SW480 (cell line): Measurements from ENCODE around the gene PPP1R2.
A peak's percentile ranks its signal among the peaks of the same experiment; 100 is the strongest.
"Not testable (repeated sequence)": the region's sequence is repeated elsewhere in the genome, so short reads cannot be mapped to it uniquely, and the experiment has no call there.

ENCODE experiments used
- DNase-seq: peaks from one replicate; pipeline ENCODE4 v3.0.0-alpha.2; 2016; ENCODE audit warnings: low spot score

Gene PPP1R2

DNA sequence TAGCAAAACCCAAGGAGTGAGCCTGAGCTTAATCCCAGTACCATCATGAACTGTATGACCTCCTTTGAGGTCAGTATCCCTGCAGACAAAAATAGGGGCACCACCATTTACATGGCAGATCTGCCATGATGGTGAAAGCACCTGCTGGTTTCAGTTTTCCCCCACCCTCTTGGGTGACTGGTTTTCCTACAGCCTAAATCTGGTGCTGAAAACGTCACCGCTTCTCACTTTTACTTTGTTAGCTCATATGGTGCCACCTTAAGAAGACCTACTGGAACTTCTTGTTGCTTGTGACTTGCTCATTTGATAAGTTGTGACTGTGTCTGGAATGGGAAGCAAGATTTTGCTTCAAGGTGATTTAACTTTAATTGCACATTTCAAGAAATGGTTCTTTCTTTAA is 5.1 kb downstream of the PPP1R2 start:
- DNase-seq, result no peak

GRCh38 chr3:195535293-195535692 is 7.8 kb downstream of the PPP1R2 start:
- DNase-seq, result no peak

DNA sequence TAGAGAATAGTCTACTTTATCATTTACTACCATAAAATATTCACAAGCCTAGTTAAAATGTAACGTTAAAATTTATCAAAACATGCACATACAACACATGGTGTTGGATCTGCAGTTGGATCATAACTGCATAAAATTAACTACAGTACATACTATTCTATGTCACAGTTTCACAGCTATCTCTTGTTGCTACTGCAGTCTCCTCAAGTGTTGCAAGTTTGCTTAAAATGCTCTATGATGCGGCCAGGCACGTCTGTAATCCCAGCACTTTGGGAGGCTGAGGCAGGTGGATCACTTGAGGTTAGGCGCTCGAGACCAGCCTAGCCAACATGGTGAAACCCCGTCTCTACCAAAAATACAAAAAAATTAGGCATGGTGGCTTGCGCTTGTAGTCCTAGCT is 10.3 kb downstream of the PPP1R2 start:
- no peak for DNase-seq

DNA sequence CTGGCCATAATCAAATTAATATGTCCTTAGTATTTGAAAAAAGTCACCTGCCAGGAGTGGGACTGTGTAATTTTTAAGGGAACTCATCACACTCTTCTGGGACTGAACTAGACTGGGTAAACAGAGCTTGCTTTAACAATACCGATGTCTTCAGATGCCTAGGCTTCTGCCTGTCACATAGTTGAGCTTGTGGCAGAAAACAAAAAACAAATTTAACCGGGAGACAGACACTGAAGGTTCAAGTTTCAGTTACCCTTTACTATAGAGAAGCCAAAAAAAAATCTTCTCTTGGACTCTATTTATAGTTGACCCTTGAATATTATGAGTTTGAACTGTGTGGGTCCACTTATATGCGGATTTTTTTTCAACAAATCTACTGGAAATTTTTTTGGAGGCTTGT is 10.8 kb downstream of the PPP1R2 start:
- DNase-seq, result no peak

- DNase-seq, result no peak
Observed at GRCh38 chr3:195531683-195532082, 11.4 kb downstream of the PPP1R2 start.

DNA sequence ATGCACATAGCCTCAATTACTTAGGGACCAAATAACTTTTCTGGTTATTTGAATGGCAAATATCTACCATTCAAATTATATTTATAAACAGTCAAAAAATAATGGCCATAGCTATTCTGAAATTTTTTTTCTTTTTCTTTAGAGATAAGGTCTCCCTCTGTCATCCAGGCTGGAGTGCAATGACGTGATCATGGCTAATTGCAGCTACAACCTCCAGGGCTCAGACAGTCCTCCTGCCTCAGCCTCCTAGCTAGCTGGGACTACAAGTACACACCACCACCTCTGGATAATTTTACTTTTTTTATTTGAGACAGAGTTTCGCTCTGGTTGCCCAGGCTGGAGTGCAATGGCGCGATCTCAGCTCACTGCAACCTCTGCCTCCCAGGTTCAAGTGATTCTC is 16.6 kb downstream of the PPP1R2 start:
- no peak for DNase-seq

DNA sequence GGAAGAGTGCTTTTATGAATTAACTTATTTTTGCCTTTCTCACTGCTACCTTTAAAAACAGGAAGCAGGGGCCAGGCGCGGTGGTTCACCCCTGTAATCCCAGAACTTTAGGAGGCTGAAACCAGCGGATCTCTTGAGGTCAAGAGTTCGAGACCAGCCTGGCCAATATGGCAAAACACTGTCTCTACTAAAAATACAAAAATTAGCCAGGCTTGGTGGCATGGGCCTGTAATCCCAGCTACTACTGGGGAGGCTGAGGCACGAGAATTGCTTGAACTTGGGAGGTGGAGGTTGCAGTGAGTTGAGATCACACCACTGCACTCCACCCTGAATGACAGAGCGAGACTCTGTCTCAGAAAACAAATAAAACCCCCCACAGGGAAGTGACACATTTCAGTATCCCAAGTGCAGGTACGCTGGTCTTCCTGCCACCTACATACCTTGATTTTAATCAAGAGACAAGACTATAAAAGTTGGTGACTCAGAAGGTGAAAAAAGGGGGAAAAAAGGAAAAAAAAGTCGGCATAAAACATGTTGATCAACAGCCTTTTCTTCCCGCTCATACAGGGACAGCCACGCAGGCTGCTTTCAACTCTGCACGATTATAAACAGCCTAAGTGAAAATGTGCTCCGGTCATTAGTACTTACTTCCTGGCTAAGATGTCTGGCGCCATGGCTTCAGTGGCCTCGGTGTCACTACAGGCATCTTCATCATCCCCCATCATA is 18.8 kb downstream of the PPP1R2 start:
- no peak for DNase-seq

DNA sequence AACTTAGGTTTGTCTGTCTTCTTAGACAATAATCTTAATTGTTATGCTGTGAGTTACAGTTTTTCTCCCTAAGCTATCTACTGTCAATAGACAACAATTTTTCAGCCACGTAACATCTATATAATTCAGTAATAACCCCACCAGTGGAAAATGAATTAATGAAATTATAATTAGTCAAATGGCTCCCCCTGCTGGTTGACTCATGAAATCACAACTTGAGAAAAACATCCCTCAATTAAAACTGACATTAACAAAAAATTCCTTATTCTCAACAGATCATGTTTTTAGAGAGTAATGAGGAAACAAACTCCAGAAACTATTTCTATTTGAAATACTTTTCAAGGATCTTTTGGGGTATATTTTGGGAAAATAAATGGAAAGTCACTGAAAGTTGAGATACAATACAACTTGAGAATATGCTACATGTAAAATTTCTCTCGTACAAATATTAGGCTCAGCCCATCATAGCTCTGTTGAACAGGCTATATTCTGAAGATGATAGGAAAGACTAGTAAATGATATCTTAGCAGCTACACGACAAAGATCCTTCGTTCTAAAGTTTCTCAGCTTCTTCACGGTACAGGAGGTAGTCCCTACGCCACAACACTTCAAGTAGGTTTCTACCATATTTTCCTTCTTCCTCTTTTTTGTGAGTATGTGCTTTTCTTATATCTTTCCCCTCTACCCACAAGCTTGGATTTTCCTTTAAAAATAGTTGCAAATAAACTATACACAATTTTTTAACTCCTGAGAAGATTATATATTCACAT is 20.7 kb downstream of the PPP1R2 start:
- DNase-seq, result peak; percentile 38

DNA sequence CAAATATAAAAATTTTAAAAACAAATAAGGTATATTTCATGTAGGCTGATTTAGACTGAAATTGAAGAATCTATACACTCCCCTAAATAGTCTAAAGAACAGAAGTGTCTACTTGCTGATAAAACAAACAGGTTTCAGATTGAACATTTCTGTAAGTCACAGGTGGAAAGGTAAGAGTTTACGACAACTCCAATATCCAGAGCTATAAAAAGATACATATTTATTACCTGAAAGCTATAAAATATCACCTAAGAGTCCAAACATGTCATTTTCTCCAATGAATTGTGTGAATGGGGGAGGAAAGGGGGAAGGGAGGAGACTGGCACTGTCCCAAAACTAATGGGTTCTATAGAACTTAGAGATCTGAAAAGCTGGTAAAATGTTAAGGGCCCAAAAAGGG is 26.1 kb downstream of the PPP1R2 start:
- no peak for DNase-seq

DNA sequence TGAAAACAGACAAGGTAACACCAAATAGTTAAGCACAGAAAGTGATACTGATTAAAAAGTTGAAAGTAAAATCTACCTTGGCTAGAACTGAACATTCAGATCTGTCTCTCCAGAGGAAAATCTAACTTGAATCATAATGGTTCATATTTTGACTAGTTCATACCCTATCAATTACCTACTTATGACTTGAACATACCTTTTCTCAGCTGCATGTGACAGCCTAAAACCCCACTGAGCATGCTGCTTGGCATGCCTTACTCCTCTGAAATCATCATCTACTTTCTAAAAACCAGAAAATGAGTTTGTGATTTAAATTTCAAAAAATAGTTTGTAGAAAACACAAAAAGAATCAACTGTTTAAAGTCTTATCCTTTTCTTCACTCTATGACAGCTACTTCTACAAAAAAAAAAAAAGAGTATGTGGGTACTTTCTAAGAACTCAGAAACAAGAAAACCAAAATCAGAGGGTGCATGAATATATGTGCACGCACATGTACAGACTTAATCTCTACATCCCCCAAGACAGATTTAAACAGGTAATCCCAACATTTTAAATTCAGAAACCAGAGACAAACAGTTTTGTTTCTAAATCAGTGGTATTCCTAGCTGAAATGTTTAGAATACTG is 28.4 kb downstream of the PPP1R2 start:
- DNase-seq, result not testable (repeated sequence)

GRCh38 chr3:195512798-195513345 is 30.3 kb downstream of the PPP1R2 start:
- no peak for DNase-seq

GRCh38 chr3:195511136-195511535 is 32.0 kb downstream of the PPP1R2 start:
- DNase-seq, result no peak

- DNase-seq, result no peak
Observed at GRCh38 chr3:195508185-195508584, 34.9 kb downstream of the PPP1R2 start.

DNA sequence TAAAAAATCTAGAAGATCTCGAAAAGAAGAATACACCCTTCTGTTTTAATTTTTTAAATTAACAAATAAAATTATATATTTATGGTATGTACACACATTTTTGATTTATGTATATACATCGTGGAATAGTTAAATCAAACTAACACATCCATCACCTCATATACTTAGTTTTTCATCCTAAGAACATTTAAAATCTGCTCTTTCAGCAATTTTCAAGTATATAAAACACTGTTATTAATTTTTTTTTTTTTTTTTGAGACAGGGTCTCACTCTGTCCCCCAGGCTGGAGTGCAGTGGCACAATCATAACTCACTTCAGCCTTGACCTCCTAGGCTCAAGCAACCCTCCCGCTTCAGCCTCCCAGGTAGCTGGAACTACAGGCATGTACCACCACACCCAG is 67.5 kb downstream of the PPP1R2 start:
- no peak for DNase-seq

DNA sequence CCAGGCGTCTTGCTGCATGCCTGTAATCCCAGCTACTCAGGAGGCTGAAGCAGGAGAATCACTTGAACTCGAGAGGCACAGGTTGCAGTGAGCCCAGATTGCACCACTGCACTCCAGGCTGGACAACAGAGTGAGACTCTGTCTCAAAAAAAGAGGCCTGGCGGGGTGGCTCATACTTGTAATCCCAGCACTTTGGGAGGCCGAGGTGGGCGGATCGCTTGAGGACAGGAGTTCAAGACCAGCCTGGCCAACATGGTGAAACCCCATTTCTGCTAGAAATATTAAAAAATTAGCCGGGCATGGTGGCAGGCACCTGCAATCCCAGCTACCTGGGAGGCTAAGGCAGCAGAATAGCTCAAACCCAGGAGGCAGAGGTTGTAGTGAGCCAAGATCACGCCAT is 68.0 kb downstream of the PPP1R2 start:
- DNase-seq, result not testable (repeated sequence)

DNA sequence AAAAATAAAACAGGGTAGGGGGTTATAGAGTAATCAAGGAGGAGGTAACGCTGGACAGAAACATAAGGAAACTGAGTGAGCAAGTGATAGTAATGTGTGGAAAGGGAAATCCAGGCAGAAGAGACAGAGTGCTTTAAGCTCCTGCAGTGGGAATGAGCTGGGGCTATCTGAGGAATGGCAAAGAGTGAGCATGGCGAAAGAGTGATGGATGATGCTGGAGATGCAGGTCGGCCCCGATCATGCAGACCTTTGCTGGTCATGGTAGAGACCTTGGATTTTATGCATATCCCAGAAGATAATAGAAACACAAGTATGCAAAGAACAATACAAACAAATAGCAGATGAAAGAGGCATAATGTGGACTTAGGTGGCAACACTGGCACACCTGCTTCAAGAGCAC is 74.3 kb downstream of the PPP1R2 start:
- DNase-seq, result no peak

DNA sequence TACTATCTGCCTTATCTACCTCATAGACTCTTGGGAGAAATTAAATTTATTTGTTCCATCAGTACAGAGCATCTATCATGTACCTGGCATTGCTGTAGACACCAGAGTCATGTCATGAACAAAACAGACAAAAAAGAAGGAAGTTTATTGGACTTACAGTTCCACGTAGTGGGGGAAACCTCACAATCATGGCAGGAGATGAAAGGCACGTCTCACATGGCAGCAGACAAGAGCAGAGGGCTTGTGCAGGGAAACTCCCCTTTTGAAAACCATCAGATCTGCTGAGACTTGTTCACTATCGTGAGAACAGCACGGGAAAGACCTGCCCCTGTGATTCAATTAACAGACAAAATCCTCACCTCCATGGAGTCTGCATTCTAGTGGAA is 74.7 kb downstream of the PPP1R2 start:
- no peak for DNase-seq

- peak; percentile 38 for DNase-seq
Observed at GRCh38 chr3:195467641-195468390, 75.3 kb downstream of the PPP1R2 start.

DNA sequence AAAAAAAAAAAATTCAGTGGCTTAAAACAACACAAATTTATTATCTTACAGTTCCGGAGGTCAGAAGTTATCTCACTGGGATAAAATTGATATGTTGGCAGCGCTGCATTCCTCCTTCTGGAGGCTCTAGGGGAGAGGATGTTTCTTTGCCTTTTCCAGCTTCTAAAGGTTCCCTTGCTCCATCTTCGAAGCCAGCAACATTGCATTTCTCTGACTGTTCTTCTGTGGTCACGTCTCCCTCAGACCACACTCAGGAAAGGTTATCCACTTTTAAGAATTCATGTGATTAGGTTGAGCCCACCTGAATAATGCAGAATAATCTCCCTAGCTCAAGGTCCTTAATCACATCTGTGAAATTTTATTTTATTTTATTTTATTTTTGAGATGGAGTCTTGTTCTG is 76.9 kb downstream of the PPP1R2 start:
- DNase-seq, result no peak
